C4-2B (cell line): ENCODE measurements around the gene PRPF6.
"Not testable (repeated sequence)": the region's sequence is repeated elsewhere in the genome, so short reads cannot be mapped to it uniquely, and the experiment has no call there.

ENCODE experiments used
- H3K27ac ChIP-seq: fragments of 450-650 bp; 2 replicates; pipeline ENCODE4 v1.5.1; 2017
- ZFX ChIP-seq: fragments of 450-650 bp; IDR thresholded peaks from 2 replicates; pipeline ENCODE4 v1.6.1; 2017
- TF ChIP-seq, protein P1 (sequence below): fragments of 450-650 bp; conservative IDR thresholded peaks from 2 replicates; pipeline ENCODE4 v1.5.1; 2017; ENCODE audit warnings: mild to moderate bottlenecking

The PRPF6 gene

DNA sequence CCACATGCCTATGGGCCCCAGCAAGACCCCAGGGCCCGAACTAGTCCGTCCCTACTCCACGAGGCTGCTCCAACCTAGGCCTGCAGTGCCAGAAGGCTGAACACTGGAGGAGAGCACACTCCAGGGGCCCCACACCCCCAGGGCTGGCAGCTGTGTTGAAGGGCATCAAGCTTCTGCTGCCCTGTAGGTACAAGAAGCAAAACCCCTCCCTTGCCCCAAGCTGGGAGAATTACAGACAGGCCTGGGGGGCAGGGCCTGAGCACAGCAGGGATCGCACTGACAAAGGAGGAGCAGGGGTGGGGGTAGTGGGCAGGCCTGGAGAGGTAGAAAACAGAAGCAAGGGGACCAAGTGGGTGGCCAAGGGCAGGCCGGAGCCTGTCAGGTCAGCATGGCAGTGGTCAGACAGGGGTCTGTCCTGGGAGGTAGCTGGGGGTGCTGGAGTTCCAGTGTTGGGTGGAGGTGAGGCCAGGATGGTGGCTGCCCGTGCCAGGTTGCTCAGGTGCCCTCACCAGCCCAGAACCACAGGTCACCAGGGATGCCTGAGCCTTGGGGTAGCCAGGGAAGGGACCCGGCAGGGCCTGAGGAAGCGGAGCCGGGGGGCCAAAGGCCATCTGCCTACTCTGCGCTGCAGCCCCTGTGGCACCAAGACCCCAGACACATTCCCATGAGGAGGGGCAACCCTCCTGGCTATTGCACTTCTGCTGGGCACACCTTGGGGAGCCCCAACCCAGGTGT, 21.8 kb upstream of the PRPF6 start:
- H3K27ac ChIP-seq = no peak overlapping the region
- TF ChIP-seq, protein P1, sequence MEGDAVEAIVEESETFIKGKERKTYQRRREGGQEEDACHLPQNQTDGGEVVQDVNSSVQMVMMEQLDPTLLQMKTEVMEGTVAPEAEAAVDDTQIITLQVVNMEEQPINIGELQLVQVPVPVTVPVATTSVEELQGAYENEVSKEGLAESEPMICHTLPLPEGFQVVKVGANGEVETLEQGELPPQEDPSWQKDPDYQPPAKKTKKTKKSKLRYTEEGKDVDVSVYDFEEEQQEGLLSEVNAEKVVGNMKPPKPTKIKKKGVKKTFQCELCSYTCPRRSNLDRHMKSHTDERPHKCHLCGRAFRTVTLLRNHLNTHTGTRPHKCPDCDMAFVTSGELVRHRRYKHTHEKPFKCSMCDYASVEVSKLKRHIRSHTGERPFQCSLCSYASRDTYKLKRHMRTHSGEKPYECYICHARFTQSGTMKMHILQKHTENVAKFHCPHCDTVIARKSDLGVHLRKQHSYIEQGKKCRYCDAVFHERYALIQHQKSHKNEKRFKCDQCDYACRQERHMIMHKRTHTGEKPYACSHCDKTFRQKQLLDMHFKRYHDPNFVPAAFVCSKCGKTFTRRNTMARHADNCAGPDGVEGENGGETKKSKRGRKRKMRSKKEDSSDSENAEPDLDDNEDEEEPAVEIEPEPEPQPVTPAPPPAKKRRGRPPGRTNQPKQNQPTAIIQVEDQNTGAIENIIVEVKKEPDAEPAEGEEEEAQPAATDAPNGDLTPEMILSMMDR = no peak
- TF ChIP-seq ZFX = no peak

DNA sequence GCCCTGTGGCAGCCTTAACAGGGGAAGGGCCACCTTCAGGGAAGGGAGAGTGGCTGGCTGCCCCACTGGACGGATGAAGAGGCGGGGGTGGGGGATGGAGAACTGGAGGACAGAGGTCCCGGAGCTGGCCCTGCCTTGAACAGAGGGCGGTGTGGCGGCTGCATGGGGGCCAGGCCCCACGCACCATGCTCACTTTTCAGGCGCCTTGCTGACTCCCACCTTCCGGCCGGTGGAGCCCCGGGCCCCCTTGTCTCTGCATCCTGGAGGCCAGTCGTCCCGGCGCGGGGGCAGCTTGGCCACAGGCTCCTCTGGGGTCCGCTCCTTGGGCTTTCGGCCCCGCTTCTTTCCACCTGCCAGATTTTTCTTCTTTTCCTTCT, 21.2 kb upstream of the PRPF6 start:
- no peak overlapping the region for H3K27ac ChIP-seq
- TF ChIP-seq ZFX = no peak
- TF ChIP-seq, protein P1 = no peak

DNA sequence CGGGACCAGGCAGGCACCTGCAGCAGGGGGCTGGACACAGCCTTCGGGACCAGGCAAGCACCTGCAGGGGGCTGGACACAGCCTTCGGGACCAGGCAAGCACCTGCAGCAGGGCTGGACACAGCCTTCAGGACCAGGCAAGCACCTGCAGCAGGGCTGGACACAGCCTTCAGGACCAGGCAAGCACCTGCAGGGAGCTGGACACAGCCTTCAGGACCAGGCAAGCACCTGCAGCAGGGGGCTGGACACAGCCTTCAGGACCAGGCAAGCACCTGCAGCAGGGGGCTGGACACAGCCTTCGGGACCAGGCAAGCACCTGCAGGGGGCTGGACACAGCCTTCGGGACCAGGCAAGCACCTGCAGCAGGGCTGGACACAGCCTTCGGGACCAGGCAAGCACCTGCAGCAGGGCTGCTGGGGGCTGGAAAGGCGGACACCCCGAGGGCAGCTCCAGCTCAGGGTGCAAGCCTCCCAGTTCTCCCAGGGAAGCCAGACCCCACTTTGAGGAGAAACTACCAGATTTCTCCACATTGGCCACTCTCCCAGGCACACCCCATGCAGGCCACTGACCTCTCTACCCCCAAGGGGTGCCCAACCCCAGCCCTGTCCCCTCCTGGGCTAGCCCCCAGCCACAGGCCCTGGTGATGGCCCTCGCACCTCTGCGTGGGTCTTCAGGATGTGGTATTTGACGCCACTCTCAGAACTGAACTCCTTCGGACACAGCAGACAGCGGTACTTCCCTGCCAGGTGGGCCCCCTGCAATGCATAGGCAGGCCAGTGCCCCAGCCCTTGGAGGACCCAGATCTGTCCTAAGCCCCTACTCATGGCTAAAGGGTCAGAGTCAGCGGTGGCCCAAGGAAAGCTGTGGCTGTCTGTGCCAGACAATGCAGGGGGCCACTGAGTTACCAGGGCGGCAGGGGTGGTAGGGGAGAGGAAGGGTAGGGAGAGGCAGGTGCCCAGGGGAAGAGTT, 20.0 kb upstream of the PRPF6 start:
- not testable (repeated sequence) for H3K27ac ChIP-seq

DNA sequence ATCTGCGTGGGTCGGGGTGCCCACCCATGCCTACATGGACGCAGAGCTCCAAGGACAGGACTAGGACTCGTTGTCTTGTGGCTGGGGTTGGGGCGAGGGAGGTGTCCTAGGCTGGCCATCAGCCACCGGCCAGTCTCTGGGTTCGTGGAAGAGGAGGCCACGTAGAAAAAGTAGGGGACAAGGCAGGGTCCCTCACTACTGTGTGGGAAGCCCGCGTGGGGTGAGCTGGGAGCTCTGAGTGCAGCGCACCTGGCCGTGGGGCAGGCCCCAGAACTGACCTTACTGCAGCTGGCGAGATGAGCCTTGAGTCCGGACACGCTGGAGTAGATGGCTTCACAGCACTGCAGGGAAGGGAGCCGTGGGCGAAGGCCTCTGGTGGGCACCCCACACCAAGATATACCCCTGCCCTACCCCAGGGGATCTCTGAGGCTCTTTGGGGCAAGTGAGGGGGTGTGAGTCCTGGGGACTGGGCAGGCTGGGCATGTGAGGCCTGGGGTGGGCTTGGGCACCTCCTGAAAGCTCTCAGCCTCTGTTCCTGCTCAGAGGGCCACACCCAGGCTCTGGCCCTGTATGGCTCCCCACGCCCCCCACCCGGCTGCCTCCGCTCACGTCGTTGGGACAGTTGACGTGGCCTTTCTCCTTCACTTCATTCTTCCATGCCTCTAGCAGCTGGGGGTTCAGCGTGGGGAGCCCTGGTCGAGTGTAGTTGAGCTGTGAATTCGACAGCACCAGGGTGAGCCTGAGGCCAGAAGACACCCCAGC, 19.1 kb upstream of the PRPF6 start:
- no peak for TF ChIP-seq ZFX
- TF ChIP-seq, protein P1 = no peak
- no peak overlapping the region for H3K27ac ChIP-seq

DNA sequence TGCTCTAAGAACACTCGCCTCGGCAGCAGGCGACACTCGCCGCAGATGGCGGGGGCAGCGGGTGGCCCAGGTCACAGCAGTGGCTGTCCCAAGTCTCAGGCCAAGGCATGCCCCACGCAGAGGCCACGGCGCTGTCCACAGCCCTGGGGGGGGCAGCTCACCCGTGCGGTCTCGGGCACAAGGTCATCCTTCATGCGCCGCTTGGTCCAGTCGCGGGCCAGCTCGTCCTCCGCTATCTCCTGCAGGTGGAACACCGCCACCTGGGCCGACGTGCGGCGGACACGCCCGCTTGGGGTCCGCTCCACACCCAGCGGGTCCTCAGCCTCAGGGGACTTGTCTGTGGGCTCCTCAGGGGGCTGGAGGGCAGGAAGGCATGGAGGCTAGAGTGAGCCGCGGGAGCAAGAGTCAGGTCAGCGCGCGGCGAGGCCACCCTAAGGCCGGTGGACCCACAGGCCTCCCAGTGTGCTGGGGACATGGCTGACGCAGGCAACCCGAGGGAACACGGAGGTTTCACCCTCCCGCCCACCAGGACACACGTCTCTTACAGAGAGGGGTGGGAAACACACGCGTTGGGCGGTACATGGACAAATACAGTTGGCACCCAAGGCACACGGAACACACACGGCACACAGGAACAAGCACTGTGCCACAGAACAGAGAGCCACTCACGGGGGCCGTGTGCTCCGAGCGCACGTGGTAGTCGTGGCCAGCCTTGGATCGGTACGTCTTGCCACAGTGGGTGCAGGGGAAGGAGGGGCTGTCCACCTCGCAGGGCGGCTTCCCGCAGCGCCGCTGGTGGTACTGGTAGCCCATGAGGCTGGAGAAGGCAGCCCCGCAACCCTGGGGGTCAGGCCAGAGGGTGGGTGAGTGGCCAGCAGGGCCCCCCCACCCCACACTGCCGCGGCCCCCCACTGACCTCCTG, 18.2 kb upstream of the PRPF6 start:
- no peak overlapping the region for H3K27ac ChIP-seq
- TF ChIP-seq, protein P1 = no peak
- no peak for TF ChIP-seq ZFX

DNA sequence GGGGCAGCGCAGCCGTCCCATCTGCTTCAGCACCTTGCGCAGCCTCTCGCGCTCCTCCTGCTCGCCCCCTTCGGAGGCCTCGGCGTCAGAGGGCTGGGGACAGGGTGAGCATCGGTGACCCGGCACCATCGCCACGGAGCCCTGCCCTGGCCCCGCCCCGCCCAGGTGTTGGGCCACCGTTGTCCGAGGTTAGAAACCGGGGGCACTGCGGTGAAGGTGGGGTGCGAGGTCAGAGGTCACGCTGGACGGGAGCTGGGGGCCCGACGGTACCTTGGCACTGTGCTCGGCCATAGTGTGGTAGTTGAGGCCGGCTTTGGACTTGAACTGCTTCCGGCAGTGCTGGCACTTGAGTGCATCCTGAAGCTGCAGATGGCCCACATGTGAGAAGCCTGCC, 17.6 kb upstream of the PRPF6 start:
- no peak overlapping the region for H3K27ac ChIP-seq
- no peak for TF ChIP-seq ZFX
- TF ChIP-seq, protein P1 = no peak

DNA sequence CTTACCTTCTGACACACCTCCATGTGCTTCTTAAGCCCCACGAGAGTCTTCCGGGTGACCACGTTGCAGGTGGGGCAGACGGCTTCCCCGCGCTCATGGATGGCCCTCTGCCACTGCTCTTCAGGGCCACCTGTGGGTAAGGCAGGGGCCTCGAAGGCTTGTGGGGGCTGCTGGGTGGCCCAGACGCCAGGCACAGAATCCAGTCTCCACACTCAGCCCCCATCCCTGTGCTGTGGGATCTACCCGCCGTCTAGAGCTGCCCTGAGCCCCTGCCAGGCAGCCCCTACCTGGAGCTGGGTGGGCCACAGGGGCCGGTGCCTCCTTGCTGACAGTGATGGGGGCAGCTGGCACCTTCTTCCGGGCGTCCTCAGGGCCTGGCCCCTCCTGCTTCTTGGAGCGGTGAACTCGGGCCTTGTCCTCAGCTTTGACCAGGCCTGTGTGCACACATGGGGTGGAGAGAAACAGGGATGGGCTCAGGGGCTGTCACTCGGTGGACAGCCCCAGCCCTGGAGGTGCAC, 17.1 kb upstream of the PRPF6 start:
- H3K27ac ChIP-seq = no peak overlapping the region
- TF ChIP-seq ZFX = no peak
- TF ChIP-seq, protein P1 = no peak
